Measurements from ENCODE around the gene TBCD.
"Not testable (repeated sequence)": the region's sequence is repeated elsewhere in the genome, so short reads cannot be mapped to it uniquely, and the experiment has no call there.

The TBCD gene

GRCh38 chr17:82957469-82957795, 205.6 kb downstream of the TBCD start:
- ATAC-seq (no peak), DNase-seq (no peak)

GRCh38 chr17:82957961-82958561, 206.2 kb downstream of the TBCD start:
- DNase-seq (no peak), ATAC-seq (no peak)

- no peak for DNase-seq
- ATAC-seq, result no peak
These were observed 207.5 kb downstream of the TBCD start for GRCh38 chr17:82959242-82959930.

GRCh38 chr17:82959990-82960418, 208.1 kb downstream of the TBCD start:
- DNase-seq (no peak), ATAC-seq (no peak)

GRCh38 chr17:82960419-82961271, 208.8 kb downstream of the TBCD start:
- no peak for ATAC-seq

GRCh38 chr17:82961366-82962162, 209.7 kb downstream of the TBCD start:
- no peak for ATAC-seq
- DNase-seq, result no peak

More at GRCh38 chr17:82960419-82961271, 208.8 kb downstream of the TBCD start:
- no peak for DNase-seq

- DNase-seq (no peak), ATAC-seq (no peak)
These were observed 210.4 kb downstream of the TBCD start for GRCh38 chr17:82962163-82962720.

GRCh38 chr17:82963104-82963950, 211.5 kb downstream of the TBCD start:
- peak; percentile 43 for DNase-seq
- peak; percentile 48 for ATAC-seq

- not testable (repeated sequence) for DNase-seq, ATAC-seq
These were observed 212.6 kb downstream of the TBCD start for GRCh38 chr17:82964451-82964850.

GRCh38 chr17:82964851-82965341, 213.0 kb downstream of the TBCD start:
- no peak for ATAC-seq

GRCh38 chr17:82965371-82965770, 213.5 kb downstream of the TBCD start:
- no peak for ATAC-seq
- DNase-seq, result no peak

More at GRCh38 chr17:82964851-82965341, 213.0 kb downstream of the TBCD start:
- DNase-seq, result no peak

GRCh38 chr17:82966415-82966814, 214.6 kb downstream of the TBCD start:
- ATAC-seq (no peak), DNase-seq (no peak)

- ATAC-seq, result no peak
- no peak for DNase-seq
These were observed 215.6 kb downstream of the TBCD start for GRCh38 chr17:82967268-82968032.

- DNase-seq, ATAC-seq: not testable (repeated sequence)
These were observed 216.4 kb downstream of the TBCD start for GRCh38 chr17:82968033-82968841.

GRCh38 chr17:82970067-82970466, 218.2 kb downstream of the TBCD start:
- no peak for ATAC-seq
- no peak for DNase-seq

GRCh38 chr17:82970818-82971590, 219.1 kb downstream of the TBCD start:
- ATAC-seq, result no peak

GRCh38 chr17:82972836-82973372, 221.0 kb downstream of the TBCD start:
- ATAC-seq, result no peak

More at GRCh38 chr17:82970818-82971590, 219.1 kb downstream of the TBCD start:
- DNase-seq, result no peak

More at GRCh38 chr17:82972836-82973372, 221.0 kb downstream of the TBCD start:
- DNase-seq, result no peak
